ENCODE data around the gene WFIKKN1. TPM values are rescaled to one million over a fixed set of nuclear protein-coding genes. Genes with fewer than 3 reads are reported as not detected.

WFIKKN1 gene
- total and polyA plus RNA-seq, 4 donors = 0.31 to 2.5 (median 0.61) TPM

- WGBS, 2 donors = 96 to 97% methylated on average over 19 of the region's 19 CpGs
- Histone ChIP-seq H3K36me3 (ENCODE audit: control insufficient read depth in 4 of 4, insufficient read depth in 4 of 4, low read length in 4 of 4) (peaks cover 0 to 15% (median 2%) of the 10 kb centered on the region in 4 donors), H3K27ac (ENCODE audit: low read depth in 1 of 2, low read length in 1 of 2) (no peak overlapping the region), H3K4me1 (ENCODE audit: control insufficient read depth in 5 of 5, insufficient read depth in 5 of 5, low read length in 5 of 5) (peaks cover 0 to 7% (median 0%) of the 10 kb centered on the region in 5 donors), H3K9me3 (ENCODE audit: control insufficient read depth in 4 of 4, insufficient read depth in 3 of 4, low read length in 3 of 4) (no peaks in the 10 kb centered on the region), H3K4me3 (no peak overlapping the region), H3K9ac (ENCODE audit: insufficient read depth in 1 of 2, low read length in 2 of 2) (no peak overlapping the region), H3K27me3 (ENCODE audit: control insufficient read depth in 3 of 3, insufficient read depth in 3 of 3, low read length in 2 of 3) (no peaks in the 10 kb centered on the region)
- DNase-seq (no peak), ATAC-seq (ENCODE audit: insufficient read depth, low FRiP score) (no peak)
- no peak for TF ChIP-seq CTCF (IDR thresholded peaks at IDR 0.05; ENCODE audit: control extremely low read depth, extremely low read depth)
Observed at GRCh38 chr16:662095-662494, 31.3 kb downstream of the WFIKKN1 start.

GRCh38 chr16:662597-662996 lies 31.8 kb downstream of the WFIKKN1 start:
- ATAC-seq (ENCODE audit: insufficient read depth, low FRiP score) (no peak), DNase-seq (no peak)
- H3K27me3 ChIP-seq (ENCODE audit: control insufficient read depth in 3 of 3, insufficient read depth in 3 of 3, low read length in 2 of 3) = no peaks in the 10 kb centered on the region
- no peaks in the 10 kb centered on the region for H3K9me3 ChIP-seq (ENCODE audit: control insufficient read depth in 4 of 4, insufficient read depth in 3 of 4, low read length in 3 of 4)
- H3K36me3 ChIP-seq (ENCODE audit: control insufficient read depth in 4 of 4, insufficient read depth in 4 of 4, low read length in 4 of 4) = peaks cover 0 to 11% (median 0%) of the 10 kb centered on the region in 4 donors
- no peak overlapping the region for H3K4me3 ChIP-seq
- peaks cover 0 to 11% (median 3%) of the 10 kb centered on the region in 5 donors for H3K4me1 ChIP-seq (ENCODE audit: control insufficient read depth in 5 of 5, insufficient read depth in 5 of 5, low read length in 5 of 5)
- no peak overlapping the region for H3K27ac ChIP-seq (ENCODE audit: low read depth in 1 of 2, low read length in 1 of 2)
- WGBS, 2 donors = 95 to 96% methylated on average over 20 to 21 of the region's 21 CpGs
- TF ChIP-seq CTCF (IDR thresholded peaks at IDR 0.05; ENCODE audit: control extremely low read depth, extremely low read depth) = no peak
- no peak overlapping the region for H3K9ac ChIP-seq (ENCODE audit: insufficient read depth in 1 of 2, low read length in 2 of 2)

- no peak for TF ChIP-seq CTCF (IDR thresholded peaks at IDR 0.05; ENCODE audit: control extremely low read depth, extremely low read depth)
- 89 to 95% methylated on average over 13 of the region's 13 CpGs for WGBS, 2 donors
- Histone ChIP-seq H3K36me3 (ENCODE audit: control insufficient read depth in 4 of 4, insufficient read depth in 4 of 4, low read length in 4 of 4) (peaks cover 0 to 22% (median 9%) of the 10 kb centered on the region in 4 donors), H3K4me1 (ENCODE audit: control insufficient read depth in 5 of 5, insufficient read depth in 5 of 5, low read length in 5 of 5) (peaks cover 0 to 15% (median 3%) of the 10 kb centered on the region in 5 donors), H3K9ac (ENCODE audit: insufficient read depth in 1 of 2, low read length in 2 of 2) (no peak overlapping the region), H3K27ac (ENCODE audit: low read depth in 1 of 2, low read length in 1 of 2) (no peak overlapping the region), H3K27me3 (ENCODE audit: control insufficient read depth in 3 of 3, insufficient read depth in 3 of 3, low read length in 2 of 3) (no peaks in the 10 kb centered on the region), H3K4me3 (no peak overlapping the region), H3K9me3 (ENCODE audit: control insufficient read depth in 4 of 4, insufficient read depth in 3 of 4, low read length in 3 of 4) (no peaks in the 10 kb centered on the region)
- DNase-seq = no peak
- no peak for ATAC-seq (ENCODE audit: insufficient read depth, low FRiP score)
Observed at GRCh38 chr16:666572-666971, 35.8 kb downstream of the WFIKKN1 start.
